ENCODE measurements around the gene DCTN3. TPM values are rescaled to one million over a fixed set of nuclear protein-coding genes. Genes with fewer than 3 reads are reported as not detected.
"Not testable (repeated sequence)": the region's sequence is repeated elsewhere in the genome, so short reads cannot be mapped to it uniquely, and the experiment has no call there.

The DCTN3 gene
- total and polyA plus RNA-seq, 4 donors, result 39.8 to 86.3 (median 70.3) TPM

GRCh38 chr9:34642679-34643078 lies 22.4 kb upstream of the DCTN3 start:
- H3K4me3 ChIP-seq, result no peak overlapping the region
- no peak overlapping the region for H3K9ac ChIP-seq (ENCODE audit: insufficient read depth in 1 of 2, low read length in 2 of 2)
- DNase-seq (no peak), ATAC-seq (ENCODE audit: insufficient read depth, low FRiP score) (no peak)
- 94 to 98% methylated on average over 1 of the region's 1 CpG for WGBS, 2 donors
- no peak for TF ChIP-seq CTCF (IDR thresholded peaks at IDR 0.05; ENCODE audit: control extremely low read depth, extremely low read depth)
- no peaks in the 10 kb centered on the region for H3K27me3 ChIP-seq (ENCODE audit: control insufficient read depth in 3 of 3, insufficient read depth in 3 of 3, low read length in 2 of 3)
- H3K27ac ChIP-seq (ENCODE audit: low read depth in 1 of 2, low read length in 1 of 2), result no peak overlapping the region
- no peaks in the 10 kb centered on the region for H3K9me3 ChIP-seq (ENCODE audit: control insufficient read depth in 4 of 4, insufficient read depth in 3 of 4, low read length in 3 of 4)
- no peaks in the 10 kb centered on the region for H3K36me3 ChIP-seq (ENCODE audit: control insufficient read depth in 4 of 4, insufficient read depth in 4 of 4, low read length in 4 of 4)
- H3K4me1 ChIP-seq (ENCODE audit: control insufficient read depth in 5 of 5, insufficient read depth in 5 of 5, low read length in 5 of 5), result peaks cover 0 to 24% (median 9%) of the 10 kb centered on the region in 5 donors

- H3K4me3 ChIP-seq; H3K27ac ChIP-seq (ENCODE audit: low read depth in 1 of 2, low read length in 1 of 2); H3K27me3 ChIP-seq (ENCODE audit: control insufficient read depth in 3 of 3, insufficient read depth in 3 of 3, low read length in 2 of 3); DNase-seq; H3K9ac ChIP-seq (ENCODE audit: insufficient read depth in 1 of 2, low read length in 2 of 2); ATAC-seq (ENCODE audit: insufficient read depth, low FRiP score); H3K36me3 ChIP-seq (ENCODE audit: control insufficient read depth in 4 of 4, insufficient read depth in 4 of 4, low read length in 4 of 4); H3K9me3 ChIP-seq (ENCODE audit: control insufficient read depth in 4 of 4, insufficient read depth in 3 of 4, low read length in 3 of 4): not testable (repeated sequence)
- 85 to 93% methylated on average over 8 of the region's 8 CpGs for WGBS, 2 donors
- peaks cover 0 to 19% (median 7%) of the 10 kb centered on the region in 5 donors for H3K4me1 ChIP-seq (ENCODE audit: control insufficient read depth in 5 of 5, insufficient read depth in 5 of 5, low read length in 5 of 5)
Observed at GRCh38 chr9:34639322-34639721, 19.0 kb upstream of the DCTN3 start.

- TF ChIP-seq CTCF (IDR thresholded peaks at IDR 0.05; ENCODE audit: control extremely low read depth, extremely low read depth), result no peak
- WGBS, 2 donors, result 27 to 28% methylated on average over 7 of the region's 7 CpGs
- Histone ChIP-seq H3K27me3 (ENCODE audit: control insufficient read depth in 3 of 3, insufficient read depth in 3 of 3, low read length in 2 of 3) (no peaks in the 10 kb centered on the region), H3K27ac (ENCODE audit: low read depth in 1 of 2, low read length in 1 of 2) (peak overlapping the region; percentile 78 to 91), H3K4me1 (ENCODE audit: control insufficient read depth in 5 of 5, insufficient read depth in 5 of 5, low read length in 5 of 5) (peaks cover 0 to 19% (median 7%) of the 10 kb centered on the region in 5 donors), H3K9ac (ENCODE audit: insufficient read depth in 1 of 2, low read length in 2 of 2) (peak overlapping the region; percentile 28 to 90), H3K36me3 (ENCODE audit: control insufficient read depth in 4 of 4, insufficient read depth in 4 of 4, low read length in 4 of 4) (peaks cover 0 to 8% (median 5%) of the 10 kb centered on the region in 4 donors), H3K4me3 (peak overlapping the region; percentile 71), H3K9me3 (ENCODE audit: control insufficient read depth in 4 of 4, insufficient read depth in 3 of 4, low read length in 3 of 4) (no peaks in the 10 kb centered on the region)
- ATAC-seq (ENCODE audit: insufficient read depth, low FRiP score), result no peak
- DNase-seq, result no peak
Observed at GRCh38 chr9:34638138-34638445, 17.8 kb upstream of the DCTN3 start.

GRCh38 chr9:34637356-34638137 lies 17.3 kb upstream of the DCTN3 start, which contains the start of gene SIGMAR1:
Gene SIGMAR1 (minus strand): TSS chr9:34637787. CDS start chr9:34637697, 90 bp downstream.
- 0 to 1% methylated on average over 55 to 74 of the region's 74 CpGs for WGBS, 2 donors
- peak within 1 kb of the TSS; percentile 78 to 91 for H3K27ac ChIP-seq (ENCODE audit: low read depth in 1 of 2, low read length in 1 of 2)
- H3K4me1 ChIP-seq (ENCODE audit: control insufficient read depth in 5 of 5, insufficient read depth in 5 of 5, low read length in 5 of 5), result peaks cover 0 to 19% (median 7%) of the 10 kb centered on the region in 5 donors
- H3K4me3 ChIP-seq, result peak within 1 kb of the TSS; percentile 71
- TF ChIP-seq CTCF (IDR thresholded peaks at IDR 0.05; ENCODE audit: control extremely low read depth, extremely low read depth), result no peak
- peaks cover 0 to 8% (median 5%) of the 10 kb centered on the region in 4 donors for H3K36me3 ChIP-seq (ENCODE audit: control insufficient read depth in 4 of 4, insufficient read depth in 4 of 4, low read length in 4 of 4)
- H3K27me3 ChIP-seq (ENCODE audit: control insufficient read depth in 3 of 3, insufficient read depth in 3 of 3, low read length in 2 of 3), result no peaks in the 10 kb centered on the region
- no peaks in the 10 kb centered on the region for H3K9me3 ChIP-seq (ENCODE audit: control insufficient read depth in 4 of 4, insufficient read depth in 3 of 4, low read length in 3 of 4)
- ATAC-seq (ENCODE audit: insufficient read depth, low FRiP score), result peak; percentile 99
- peak; percentile 94 to 97 (median 96) for DNase-seq
- peak within 1 kb of the TSS; percentile 28 to 90 for H3K9ac ChIP-seq (ENCODE audit: insufficient read depth in 1 of 2, low read length in 2 of 2)

Measured in lung (tissue), 12 donors.